ENCODE measurements around the gene CLK3.
A peak's percentile ranks its signal among the peaks of the same experiment; 100 is the strongest.

CLK3 gene

GRCh38 chr15:74631408-74631807 lies 15.8 kb downstream of the CLK3 start:
- DNase-seq (ENCODE audit: low read depth), result no peak
- no peak for TF ChIP-seq CTCF (IDR thresholded peaks at IDR 0.05; ENCODE audit: low read length, missing control alignments)
- no peak overlapping the region for H3K4me3 ChIP-seq (replicated peaks; ENCODE audit: low read depth, low read length)

DNA sequence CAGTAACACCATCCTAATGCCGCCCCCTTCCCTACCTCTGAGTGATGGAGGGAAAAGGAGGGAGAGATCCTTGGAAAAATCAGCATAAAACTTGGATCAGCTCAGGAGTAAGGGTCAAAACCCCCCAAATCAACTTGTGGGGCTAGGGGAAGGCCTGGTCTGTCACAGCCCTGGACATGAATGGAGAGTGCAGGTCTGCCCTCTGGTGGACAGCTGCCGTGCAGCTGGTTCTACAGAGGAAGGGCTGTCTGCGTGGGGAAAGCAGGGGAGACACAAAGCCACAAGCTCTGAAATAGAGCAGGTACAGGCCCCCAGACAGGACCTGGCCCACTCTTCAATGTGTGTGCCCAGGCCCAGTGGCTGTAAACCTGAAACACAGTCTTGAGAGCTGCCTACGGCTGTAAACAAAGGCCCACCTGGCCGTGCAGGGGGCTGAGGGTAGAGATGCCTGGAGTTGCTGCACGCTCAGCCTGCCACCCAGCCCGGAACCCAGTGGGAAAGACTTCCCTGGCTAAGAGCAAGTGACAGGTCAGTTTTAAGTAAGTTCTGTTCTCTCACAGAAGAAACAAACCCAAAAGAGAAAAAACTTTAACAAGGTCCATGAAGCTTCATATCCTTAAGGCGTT lies 16.4 kb downstream of the CLK3 start:
- TF ChIP-seq CTCF (IDR thresholded peaks at IDR 0.05; ENCODE audit: low read length, missing control alignments), result peak; percentile 96
- peak; percentile 62 for DNase-seq (ENCODE audit: low read depth)
- no peak overlapping the region for H3K4me3 ChIP-seq (replicated peaks; ENCODE audit: low read depth, low read length)

- no peak for DNase-seq (ENCODE audit: low read depth)
- no peak overlapping the region for H3K4me3 ChIP-seq (replicated peaks; ENCODE audit: low read depth, low read length)
- TF ChIP-seq CTCF (IDR thresholded peaks at IDR 0.05; ENCODE audit: low read length, missing control alignments), result no peak
These were observed 17.0 kb downstream of the CLK3 start for GRCh38 chr15:74632601-74633000.

DNA sequence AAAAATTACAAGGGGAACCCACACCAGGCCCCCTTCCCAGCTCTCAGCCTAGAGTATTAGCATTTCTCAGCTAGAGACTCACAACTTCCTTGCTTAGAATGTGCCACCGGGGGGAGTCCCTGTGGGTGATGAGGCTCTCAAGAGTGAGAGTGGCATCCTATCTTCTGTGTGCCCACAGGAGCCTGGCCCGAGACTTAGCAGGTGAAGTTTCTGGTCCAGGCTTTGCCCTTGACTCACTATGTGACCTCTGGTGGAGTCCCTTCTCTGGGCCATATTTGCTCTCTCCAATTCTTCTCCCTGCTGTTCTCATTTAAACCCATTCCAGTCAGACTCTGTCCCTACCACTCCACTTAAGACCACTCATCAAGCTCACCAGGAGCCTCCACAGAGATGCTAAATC lies 18.1 kb downstream of the CLK3 start:
- H3K4me3 ChIP-seq (replicated peaks; ENCODE audit: low read depth, low read length), result no peak overlapping the region
- no peak for DNase-seq (ENCODE audit: low read depth)
- no peak for TF ChIP-seq CTCF (IDR thresholded peaks at IDR 0.05; ENCODE audit: low read length, missing control alignments)

GRCh38 chr15:74635228-74635627 lies 19.6 kb downstream of the CLK3 start:
- no peak overlapping the region for H3K4me3 ChIP-seq (replicated peaks; ENCODE audit: low read depth, low read length)
- peak; percentile 90 for TF ChIP-seq CTCF (IDR thresholded peaks at IDR 0.05; ENCODE audit: low read length, missing control alignments)
- peak; percentile 74 for DNase-seq (ENCODE audit: low read depth)

DNA sequence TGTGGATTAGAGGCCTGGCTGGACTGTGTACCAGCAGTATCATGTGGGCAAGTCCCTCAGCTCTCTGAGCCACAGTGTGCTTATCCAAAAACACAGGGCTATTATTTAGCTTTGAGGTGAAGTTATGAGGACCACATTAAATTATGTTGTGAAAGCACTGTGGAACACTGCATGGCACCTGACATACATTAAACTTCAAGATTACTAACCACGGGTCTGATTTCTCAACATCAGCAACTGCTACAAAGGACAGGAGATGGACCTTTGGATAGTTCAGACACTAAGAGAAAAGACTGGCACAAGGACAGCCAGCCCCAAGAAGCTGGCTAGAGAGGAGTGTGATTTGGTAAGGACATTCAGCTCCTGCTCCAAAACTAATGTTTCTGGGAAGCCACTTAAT lies 21.3 kb downstream of the CLK3 start:
- H3K4me3 ChIP-seq (replicated peaks; ENCODE audit: low read depth, low read length), result no peak overlapping the region
- no peak for TF ChIP-seq CTCF (IDR thresholded peaks at IDR 0.05; ENCODE audit: low read length, missing control alignments)
- DNase-seq (ENCODE audit: low read depth), result no peak

DNA sequence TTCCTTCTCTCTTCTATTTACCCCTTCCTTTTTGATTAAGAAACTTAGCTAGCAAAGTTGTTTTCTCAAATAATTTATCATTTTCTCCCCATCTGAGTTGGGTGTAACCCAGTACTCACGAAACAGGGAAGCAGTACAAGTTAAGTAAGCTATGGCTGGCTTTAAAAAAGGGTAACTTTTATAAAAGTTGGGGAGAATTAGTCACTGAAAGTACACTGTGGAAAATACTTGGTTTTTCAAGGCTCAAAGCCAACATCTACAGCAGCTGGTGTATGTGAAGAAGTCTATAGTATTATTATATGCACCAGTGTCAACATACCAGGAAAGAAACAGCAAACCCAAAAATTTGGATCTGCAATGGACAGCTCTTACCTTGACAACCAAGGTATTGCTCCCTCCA lies 25.5 kb downstream of the CLK3 start:
- H3K4me3 ChIP-seq (replicated peaks; ENCODE audit: low read depth, low read length), result no peak overlapping the region
- no peak for TF ChIP-seq CTCF (IDR thresholded peaks at IDR 0.05; ENCODE audit: low read length, missing control alignments)
- DNase-seq (ENCODE audit: low read depth), result no peak

All from fibroblast of pulmonary artery (primary cell).